Measurements from ENCODE around the gene TRAPPC5. TPM values are rescaled to one million over a fixed set of nuclear protein-coding genes. Genes with fewer than 3 reads are reported as not detected.

TRAPPC5 gene
- total RNA-seq, 2 donors from 2014 or later: 105 to 150 TPM

DNA sequence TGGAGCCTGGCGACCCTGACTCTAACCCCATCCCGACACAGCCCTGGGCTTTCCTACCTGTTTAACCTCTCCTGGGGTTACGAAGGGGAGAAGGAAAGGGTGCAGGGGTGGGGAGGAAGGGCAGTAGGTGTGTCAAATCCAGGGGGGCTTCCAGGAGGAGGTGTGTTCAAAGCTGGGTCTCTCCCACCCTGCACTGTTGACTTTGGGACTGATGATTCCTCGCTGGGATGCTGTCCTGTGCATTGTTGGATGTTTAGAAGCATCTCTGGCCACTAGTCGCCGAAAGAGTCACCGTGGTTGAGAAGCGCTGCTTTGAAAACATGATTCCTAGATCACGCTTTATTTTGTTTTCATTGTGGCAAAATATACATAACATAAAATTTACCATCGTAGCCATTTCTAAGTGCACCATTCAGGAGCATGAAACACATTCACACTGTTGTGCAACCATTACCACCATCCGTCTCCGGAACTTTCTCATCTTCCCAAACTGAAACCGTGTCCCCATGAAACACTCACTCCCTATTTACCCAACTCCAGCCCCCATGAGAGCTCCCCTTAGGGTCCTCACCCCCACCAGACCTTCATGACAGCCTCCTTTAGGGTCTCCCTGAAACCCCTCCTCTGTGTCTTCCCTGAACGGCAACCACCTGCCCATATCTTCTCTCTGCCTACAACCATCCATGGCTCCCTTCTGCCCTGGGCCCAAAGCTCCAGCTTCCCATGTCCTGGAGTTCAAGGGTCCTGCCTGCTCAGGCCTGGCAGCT lies 25.7 kb downstream of the TRAPPC5 start:
- H3K27ac ChIP-seq: no peak overlapping the region
- 67% methylated on average over 14 of the region's 14 CpGs for whole genome bisulfite sequencing
- TF ChIP-seq, protein P1, sequence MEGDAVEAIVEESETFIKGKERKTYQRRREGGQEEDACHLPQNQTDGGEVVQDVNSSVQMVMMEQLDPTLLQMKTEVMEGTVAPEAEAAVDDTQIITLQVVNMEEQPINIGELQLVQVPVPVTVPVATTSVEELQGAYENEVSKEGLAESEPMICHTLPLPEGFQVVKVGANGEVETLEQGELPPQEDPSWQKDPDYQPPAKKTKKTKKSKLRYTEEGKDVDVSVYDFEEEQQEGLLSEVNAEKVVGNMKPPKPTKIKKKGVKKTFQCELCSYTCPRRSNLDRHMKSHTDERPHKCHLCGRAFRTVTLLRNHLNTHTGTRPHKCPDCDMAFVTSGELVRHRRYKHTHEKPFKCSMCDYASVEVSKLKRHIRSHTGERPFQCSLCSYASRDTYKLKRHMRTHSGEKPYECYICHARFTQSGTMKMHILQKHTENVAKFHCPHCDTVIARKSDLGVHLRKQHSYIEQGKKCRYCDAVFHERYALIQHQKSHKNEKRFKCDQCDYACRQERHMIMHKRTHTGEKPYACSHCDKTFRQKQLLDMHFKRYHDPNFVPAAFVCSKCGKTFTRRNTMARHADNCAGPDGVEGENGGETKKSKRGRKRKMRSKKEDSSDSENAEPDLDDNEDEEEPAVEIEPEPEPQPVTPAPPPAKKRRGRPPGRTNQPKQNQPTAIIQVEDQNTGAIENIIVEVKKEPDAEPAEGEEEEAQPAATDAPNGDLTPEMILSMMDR (IDR thresholded peaks at IDR 0.05): no peak
- no peak for TF ChIP-seq POLR2A (IDR thresholded peaks at IDR 0.05)
- no peak for TF ChIP-seq POLR2AphosphoS5 (IDR thresholded peaks at IDR 0.05)

DNA sequence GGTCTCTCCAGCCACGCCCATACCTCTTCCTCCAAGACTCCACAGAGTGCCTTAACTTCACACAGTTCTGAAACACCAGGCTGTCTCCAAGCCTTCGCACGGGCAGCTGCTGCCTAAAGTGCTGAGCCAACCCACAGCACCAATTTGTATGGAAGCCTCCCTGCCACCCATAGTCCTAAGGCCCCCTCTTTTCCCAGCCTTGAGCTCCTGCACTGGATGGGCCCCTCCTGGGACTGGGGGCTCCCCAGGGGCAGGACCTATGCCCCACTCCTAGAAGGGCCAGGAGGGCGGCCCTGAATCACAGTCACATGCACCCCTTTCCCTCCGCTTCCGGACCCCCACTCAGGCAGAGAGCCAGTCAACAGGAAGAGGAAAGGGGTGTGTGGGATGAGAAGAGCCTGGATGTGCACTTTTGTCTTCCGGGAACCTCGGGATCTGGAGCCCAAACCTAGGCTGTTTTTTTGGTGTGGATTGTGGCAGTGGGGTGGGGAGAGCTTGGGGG lies 26.4 kb downstream of the TRAPPC5 start:
- no peaks in the 10 kb centered on the region for H3K27me3 ChIP-seq (replicated peaks; ENCODE audit: insufficient read depth)
- intact Hi-C loops (cut with DNase I): no loop called here
- no peaks in the 10 kb centered on the region for H3K4me1 ChIP-seq (replicated peaks)
- 65% methylated on average over 8 of the region's 8 CpGs for WGBS
- no peak overlapping the region for H3K4me3 ChIP-seq
- DNase-seq (ENCODE audit: low spot score): no peak
- no peaks in the 10 kb centered on the region for H3K36me3 ChIP-seq
- H3K9me3 ChIP-seq: no peaks in the 10 kb centered on the region
- H3K27ac ChIP-seq: no peak overlapping the region
- TF ChIP-seq POLR2A (IDR thresholded peaks at IDR 0.05): no peak
- TF ChIP-seq, protein P1 (IDR thresholded peaks at IDR 0.05): no peak
- TF ChIP-seq POLR2AphosphoS5 (IDR thresholded peaks at IDR 0.05): no peak

More for the DNA sequence above, 25.7 kb downstream of the TRAPPC5 start:
- no peaks in the 10 kb centered on the region for H3K9me3 ChIP-seq
- intact Hi-C loops (cut with DNase I): no loop called here
- DNase-seq (ENCODE audit: low spot score): no peak
- H3K36me3 ChIP-seq: no peaks in the 10 kb centered on the region
- H3K27me3 ChIP-seq (replicated peaks; ENCODE audit: insufficient read depth): no peaks in the 10 kb centered on the region
- H3K4me3 ChIP-seq: no peak overlapping the region
- no peaks in the 10 kb centered on the region for H3K4me1 ChIP-seq (replicated peaks)

DNA sequence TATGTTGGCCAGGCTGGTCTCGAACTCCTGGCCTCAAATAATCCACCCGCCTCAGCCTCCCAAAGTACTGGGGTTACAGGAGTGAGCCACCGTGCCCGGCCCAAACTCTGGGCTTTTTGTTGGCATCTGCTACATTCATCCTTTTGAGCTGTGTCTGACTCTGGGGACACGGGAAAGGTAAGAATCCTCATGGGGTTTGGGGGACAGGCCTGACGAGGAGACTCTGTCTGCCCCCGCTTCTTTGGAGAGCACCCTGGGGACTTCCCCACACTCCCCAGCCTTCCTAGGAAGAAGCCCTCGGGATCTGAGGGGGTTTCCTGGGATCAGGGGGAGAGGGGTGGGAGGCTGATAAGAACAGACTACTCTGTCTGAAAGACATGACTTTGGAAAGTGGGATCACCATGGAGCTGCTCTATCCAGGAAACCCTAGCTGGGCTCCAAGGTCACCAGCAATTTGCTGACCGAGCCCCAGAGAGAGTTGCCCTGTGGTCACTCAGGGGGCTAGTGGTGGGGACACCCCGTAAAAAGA lies 29.4 kb downstream of the TRAPPC5 start:
- no peaks in the 10 kb centered on the region for H3K36me3 ChIP-seq
- intact Hi-C loops (cut with DNase I): no loop called here
- H3K27ac ChIP-seq: no peak overlapping the region
- no peak for DNase-seq (ENCODE audit: low spot score)
- H3K4me1 ChIP-seq (replicated peaks): no peaks in the 10 kb centered on the region
- no peak for TF ChIP-seq POLR2A (IDR thresholded peaks at IDR 0.05)
- TF ChIP-seq, protein P1 (IDR thresholded peaks at IDR 0.05): no peak
- no peak for TF ChIP-seq POLR2AphosphoS5 (IDR thresholded peaks at IDR 0.05)
- no peak overlapping the region for H3K4me3 ChIP-seq
- H3K27me3 ChIP-seq (replicated peaks; ENCODE audit: insufficient read depth): no peaks in the 10 kb centered on the region
- WGBS: 81% methylated on average over 10 of the region's 10 CpGs
- H3K9me3 ChIP-seq: no peaks in the 10 kb centered on the region

DNA sequence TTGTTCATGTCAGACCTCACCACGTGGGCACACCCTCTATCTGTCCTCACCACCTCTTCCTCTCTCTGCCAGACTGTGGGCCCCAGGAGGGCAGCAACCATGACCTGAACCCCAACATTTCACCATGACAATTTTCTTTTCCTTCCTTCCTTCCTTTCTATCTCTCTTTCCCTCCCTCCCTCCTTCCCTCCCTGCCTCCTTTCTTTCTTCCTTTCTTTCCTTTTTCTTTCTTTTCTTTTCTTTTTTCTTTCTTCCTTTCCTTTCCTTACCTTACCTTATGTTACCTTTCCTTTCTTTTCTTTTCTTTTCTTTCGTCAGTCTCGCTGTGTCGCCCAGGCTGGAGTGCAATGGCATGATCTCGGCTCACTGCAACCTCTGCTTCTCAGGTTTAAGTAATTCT lies 30.0 kb downstream of the TRAPPC5 start:
- H3K4me3 ChIP-seq: no peak overlapping the region
- no peaks in the 10 kb centered on the region for H3K4me1 ChIP-seq (replicated peaks)
- DNase-seq (ENCODE audit: low spot score): no peak
- WGBS: 82% methylated on average over 5 of the region's 5 CpGs
- no peaks in the 10 kb centered on the region for H3K36me3 ChIP-seq
- intact Hi-C loops (cut with DNase I): no loop called here
- H3K27me3 ChIP-seq (replicated peaks; ENCODE audit: insufficient read depth): no peaks in the 10 kb centered on the region
- TF ChIP-seq POLR2A (IDR thresholded peaks at IDR 0.05) (no peak), POLR2AphosphoS5 (IDR thresholded peaks at IDR 0.05) (no peak)
- TF ChIP-seq, protein P1 (IDR thresholded peaks at IDR 0.05): no peak
- no peaks in the 10 kb centered on the region for H3K9me3 ChIP-seq
- no peak overlapping the region for H3K27ac ChIP-seq

DNA sequence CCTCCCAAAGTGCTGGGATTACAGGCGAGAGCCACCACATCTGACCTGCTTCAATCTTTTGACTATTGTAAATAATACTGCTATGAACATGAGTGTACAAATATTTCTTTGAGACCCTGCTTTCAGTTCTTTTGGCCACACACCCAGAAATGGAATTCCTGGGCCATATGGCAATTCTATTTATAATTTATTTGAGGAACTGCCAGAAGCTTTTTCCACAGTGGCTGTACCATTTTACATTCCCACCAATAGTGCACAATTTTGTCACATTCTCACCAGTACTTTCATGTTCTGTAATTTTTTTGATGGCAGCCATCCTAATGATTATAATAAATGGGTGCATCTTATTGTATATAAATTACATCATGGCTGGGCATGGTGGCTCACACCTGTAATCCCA lies 35.0 kb downstream of the TRAPPC5 start:
- no peak for TF ChIP-seq POLR2AphosphoS5 (IDR thresholded peaks at IDR 0.05)
- TF ChIP-seq POLR2A (IDR thresholded peaks at IDR 0.05): no peak
- TF ChIP-seq, protein P1 (IDR thresholded peaks at IDR 0.05): no peak
- H3K27me3 ChIP-seq (replicated peaks; ENCODE audit: insufficient read depth): no peaks in the 10 kb centered on the region
- H3K9me3 ChIP-seq: no peaks in the 10 kb centered on the region
- intact Hi-C loops (cut with DNase I): no loop called here
- H3K36me3 ChIP-seq: no peaks in the 10 kb centered on the region
- DNase-seq (ENCODE audit: low spot score): no peak
- WGBS: 100% methylated on average over 1 of the region's 1 CpG
- H3K4me3 ChIP-seq: no peak overlapping the region
- H3K4me1 ChIP-seq (replicated peaks): no peaks in the 10 kb centered on the region
- H3K27ac ChIP-seq: no peak overlapping the region
